Measurements from ENCODE around the gene CDC42BPA.

DNA sequence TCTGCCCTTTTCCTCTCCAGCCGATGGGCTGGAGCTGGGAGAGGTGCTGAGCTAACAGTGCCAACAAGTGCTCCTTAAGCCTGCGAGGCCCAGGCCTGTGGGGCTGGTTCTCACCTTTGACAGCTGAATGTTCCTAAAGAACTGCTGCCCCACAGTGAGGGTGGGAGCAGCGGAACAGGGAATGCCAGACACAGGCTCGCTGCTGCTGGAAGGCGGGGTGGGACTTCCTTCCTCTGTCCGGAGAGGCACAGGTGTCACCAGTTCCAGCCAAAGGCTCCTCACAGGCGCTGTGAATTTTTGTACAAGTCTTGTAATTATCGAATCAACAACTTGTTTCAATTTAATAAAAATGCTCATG, 331.1 kb downstream of the CDC42BPA start:
- TF ChIP-seq EZH2 (IDR thresholded peaks at IDR 0.05; ENCODE audit: borderline replicate concordance, low read length) = no peak
- TF ChIP-seq, protein P1, sequence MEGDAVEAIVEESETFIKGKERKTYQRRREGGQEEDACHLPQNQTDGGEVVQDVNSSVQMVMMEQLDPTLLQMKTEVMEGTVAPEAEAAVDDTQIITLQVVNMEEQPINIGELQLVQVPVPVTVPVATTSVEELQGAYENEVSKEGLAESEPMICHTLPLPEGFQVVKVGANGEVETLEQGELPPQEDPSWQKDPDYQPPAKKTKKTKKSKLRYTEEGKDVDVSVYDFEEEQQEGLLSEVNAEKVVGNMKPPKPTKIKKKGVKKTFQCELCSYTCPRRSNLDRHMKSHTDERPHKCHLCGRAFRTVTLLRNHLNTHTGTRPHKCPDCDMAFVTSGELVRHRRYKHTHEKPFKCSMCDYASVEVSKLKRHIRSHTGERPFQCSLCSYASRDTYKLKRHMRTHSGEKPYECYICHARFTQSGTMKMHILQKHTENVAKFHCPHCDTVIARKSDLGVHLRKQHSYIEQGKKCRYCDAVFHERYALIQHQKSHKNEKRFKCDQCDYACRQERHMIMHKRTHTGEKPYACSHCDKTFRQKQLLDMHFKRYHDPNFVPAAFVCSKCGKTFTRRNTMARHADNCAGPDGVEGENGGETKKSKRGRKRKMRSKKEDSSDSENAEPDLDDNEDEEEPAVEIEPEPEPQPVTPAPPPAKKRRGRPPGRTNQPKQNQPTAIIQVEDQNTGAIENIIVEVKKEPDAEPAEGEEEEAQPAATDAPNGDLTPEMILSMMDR (conservative IDR thresholded peaks at IDR 0.05 in 1 of 2, IDR thresholded peaks at IDR 0.05 in 1 of 2; ENCODE audit: extremely low read depth in 1 of 2, insufficient read depth in 1 of 2, low read depth in 1 of 2, low read length in 2 of 2) = no peak

All from mammary epithelial cell (primary cell).